Erythroblast (primary cell): ENCODE measurements around the gene GPR31.

ENCODE experiments used
- DNase-seq, 2 experiments: peaks; one replicate each; lab custom pipeline; 2025; lab: John Stamatoyannopoulos, UW
- GATA1 ChIP-seq: IDR thresholded peaks from 2 replicates; pipeline ENCODE4 v1.6.1; 2011; ENCODE audit warnings: low read depth, mild to moderate bottlenecking, control low read depth, low read length, moderate library complexity
- POLR2A ChIP-seq: IDR thresholded peaks from 2 replicates; pipeline ENCODE4 v1.6.1; 2011; ENCODE audit warnings: mild to moderate bottlenecking, low read length

GPR31 gene

DNA sequence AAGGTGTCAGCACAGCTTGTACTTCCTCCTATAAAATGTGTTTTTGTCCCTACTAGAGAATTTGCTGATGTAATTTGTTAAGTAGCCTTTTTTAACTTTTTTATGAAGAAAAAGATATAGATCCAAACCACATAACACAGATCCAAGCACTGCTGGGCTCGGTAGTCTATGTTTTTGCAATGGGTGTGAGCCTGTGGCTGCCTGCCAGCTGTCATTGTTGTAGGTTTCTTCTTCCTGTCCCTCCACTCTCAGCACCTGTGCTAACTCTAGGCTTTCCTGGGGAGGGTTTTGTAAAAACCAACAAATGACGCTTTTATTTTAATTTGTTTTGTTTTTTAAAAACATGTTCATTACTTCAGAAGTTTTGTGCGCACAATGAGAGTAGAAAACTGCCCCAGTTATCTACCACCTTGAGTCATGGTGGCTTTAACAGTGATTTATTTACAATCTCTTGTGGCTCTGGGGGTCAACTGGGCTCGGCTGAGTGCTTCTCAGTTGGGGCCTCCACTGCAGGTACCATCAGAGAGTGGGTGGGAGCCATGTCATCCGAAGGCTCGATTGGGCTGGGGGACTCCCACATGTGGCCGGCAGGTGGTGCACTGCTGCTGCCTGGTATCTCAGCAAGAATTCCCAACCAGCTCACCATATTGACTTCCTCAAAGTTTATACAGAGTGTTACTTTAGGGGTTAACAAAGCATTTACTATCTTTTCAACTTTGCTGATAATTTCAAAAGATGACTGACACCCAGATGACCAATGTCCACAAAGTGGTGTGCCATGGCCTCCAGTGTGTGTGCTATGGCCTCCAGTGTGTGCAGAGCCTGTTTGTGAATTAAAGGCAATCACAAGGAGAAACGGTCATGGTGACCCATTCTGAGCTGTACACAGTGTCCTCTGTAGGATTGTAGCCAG, 37.9 kb downstream of the GPR31 start:
- no peak for DNase-seq
- no peak for TF ChIP-seq GATA1
- no peak for TF ChIP-seq POLR2A

- DNase-seq, result no peak
- no peak for TF ChIP-seq GATA1
These were observed 38.9 kb downstream of the GPR31 start for GRCh38 chr6:167118839-167119238.

DNA sequence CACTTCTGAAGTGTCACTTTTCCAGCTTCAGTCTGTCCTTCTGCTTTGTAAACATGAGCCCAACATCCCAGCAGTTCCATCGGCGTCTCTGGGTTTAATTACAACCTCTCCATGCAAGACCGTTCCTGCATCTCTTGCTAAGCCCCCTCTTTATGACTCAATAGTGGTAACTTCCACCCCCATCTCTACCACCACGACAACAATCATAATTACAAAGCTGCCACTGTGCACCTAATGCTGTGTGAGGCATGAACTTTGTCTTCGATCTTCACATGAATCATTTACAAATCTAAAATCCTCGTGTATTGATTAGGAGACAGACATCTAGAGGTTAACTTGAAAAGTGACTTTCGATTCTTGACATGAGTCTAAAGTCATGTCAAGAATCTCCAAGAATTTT, 39.8 kb downstream of the GPR31 start:
- no peak for DNase-seq
- TF ChIP-seq POLR2A, result no peak
- TF ChIP-seq GATA1, result no peak

GRCh38 chr6:167116838-167117228, 40.9 kb downstream of the GPR31 start:
- no peak for TF ChIP-seq GATA1
- no peak for TF ChIP-seq POLR2A
- no peak for DNase-seq

GRCh38 chr6:167116109-167116837, 41.5 kb downstream of the GPR31 start:
- TF ChIP-seq POLR2A (no peak), GATA1 (no peak)
- DNase-seq, result no peak

DNA sequence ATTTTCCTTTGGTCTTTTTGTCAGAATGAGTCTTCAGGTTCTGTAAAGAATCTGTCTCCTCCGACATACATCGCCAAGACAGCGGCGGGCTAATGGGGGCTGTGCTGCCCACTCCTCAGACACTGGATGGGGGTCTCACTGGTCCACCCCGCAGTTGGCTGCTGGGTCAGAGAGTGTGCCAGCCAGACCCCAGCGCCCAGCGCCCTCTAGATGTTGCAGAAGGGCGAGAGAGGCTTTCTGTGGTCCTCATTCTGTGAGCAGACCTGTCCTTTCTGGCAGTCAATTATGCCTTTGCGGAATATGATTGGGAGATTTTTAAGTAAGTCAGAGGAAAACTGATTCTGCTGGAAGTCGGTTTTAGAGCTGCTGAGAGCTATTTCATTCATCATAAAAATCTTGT, 42.7 kb downstream of the GPR31 start:
- DNase-seq, result no peak
- TF ChIP-seq POLR2A (no peak), GATA1 (no peak)

DNA sequence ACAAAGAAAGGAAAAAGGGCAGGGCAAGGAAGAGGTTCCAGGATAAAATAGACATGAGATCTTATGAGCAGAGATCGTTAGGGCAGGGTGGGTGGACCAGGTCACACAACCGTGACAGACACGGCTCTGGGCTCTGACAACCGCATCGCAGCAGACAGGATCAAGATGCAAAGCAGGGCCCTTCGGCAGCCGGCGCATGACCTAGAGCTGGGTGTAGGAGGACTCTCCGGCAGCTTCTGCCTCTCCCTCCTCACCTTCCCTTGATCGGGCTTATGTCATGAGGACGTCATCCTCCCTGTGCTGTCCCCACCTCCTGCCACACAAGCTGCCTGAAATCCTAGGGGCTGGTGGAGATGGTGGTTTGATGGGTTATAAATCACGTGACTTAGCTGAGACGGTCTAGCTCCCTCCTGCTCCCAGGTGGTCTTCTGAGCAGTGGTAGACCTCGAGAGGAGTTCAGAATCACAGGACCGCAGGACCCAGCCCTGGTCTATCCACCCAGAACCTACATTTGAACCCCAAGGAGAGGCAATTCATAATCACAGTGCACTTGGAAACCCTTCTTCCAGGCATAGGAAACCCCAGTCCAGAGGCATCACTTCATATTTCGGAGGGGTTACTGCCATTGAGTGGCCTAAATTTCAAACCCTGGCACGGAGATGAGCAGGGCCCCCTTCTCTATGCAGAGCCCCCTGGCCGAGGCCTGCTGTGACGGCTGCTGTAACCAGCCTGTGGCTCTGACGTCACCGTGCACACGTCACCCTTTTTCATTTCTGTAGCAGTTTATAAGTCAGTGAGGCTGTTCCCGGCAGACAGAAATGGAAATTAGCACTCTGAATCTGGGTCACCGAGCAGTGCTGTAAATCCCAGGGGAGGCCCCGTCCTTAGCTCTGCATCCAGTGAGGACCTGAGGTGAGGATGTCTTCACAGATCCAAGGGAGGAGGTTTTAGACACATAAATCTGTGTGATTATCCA, 43.6 kb downstream of the GPR31 start:
- DNase-seq, result no peak
- TF ChIP-seq GATA1 (no peak), POLR2A (no peak)

DNA sequence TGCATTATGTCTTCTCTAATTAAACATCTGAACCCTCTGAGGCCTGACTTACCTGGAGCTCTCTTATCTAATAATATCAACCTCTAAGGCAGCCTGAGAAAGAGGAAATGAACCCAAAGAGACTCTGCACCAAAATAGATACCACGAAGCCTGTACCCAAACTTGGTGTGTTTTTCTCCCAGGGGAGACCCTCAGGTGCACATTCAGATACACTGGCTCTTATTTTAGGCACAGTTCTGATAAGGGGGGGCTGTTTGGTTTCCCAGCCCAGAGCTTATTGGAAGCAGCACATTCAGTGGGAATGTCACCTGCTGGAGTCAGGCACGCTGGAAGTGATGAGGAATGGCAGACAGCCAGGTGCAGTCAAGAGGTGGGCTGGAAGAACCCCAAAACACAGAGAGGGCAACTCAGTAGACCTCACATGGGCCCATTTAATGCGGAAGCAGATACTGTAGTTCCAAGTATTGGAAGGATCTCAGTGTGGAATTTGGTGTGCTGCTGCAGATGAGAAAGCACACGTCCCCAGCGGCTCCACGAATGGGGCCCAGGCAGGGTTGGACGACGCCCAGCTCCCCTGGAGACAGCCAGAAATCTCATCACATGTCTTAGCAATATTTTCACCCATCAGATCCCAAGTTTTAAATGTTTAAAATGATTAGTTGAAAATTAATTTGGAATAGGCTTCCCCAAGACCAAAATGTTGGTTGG, 44.6 kb downstream of the GPR31 start:
- TF ChIP-seq POLR2A (no peak), GATA1 (no peak)
- DNase-seq, result no peak

DNA sequence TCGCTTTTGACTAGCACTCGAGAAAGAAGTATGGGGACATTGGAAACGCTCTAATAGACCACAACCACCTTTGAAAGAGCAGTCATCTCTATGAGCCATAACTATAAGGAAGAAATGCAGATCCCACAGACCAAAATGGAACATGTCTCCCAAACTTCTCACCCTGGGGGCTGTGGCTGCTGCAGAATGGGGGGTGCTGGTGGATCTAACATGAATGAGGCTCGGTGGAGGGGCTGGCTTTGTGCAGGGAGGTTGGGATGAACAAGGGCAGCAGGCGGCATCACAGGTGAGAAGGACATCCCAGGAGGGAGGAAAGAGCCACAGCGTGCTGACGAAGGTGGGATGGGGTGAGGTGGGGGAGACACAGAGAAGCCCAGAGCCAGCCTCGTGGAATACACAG, 45.4 kb downstream of the GPR31 start:
- DNase-seq, result no peak
- TF ChIP-seq POLR2A (no peak), GATA1 (no peak)

DNA sequence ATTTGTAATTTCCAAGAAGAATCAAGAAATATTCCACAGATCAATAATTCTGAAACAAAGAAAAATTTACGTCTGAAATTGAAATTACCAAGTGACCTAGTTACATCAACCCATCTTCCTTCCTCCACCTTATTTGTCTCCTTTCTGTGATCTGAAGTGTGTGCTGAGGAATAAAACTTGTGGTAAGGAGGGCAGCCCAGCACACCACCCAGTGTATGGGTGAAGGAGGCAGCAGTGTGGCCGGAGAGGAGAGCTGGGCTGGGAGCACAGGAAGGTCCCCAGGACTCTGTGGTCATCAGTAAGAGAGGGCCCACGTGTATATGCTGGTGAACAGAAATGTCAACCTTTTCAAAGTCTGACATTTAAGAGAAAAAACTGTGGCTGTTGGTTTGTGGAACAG, 46.2 kb downstream of the GPR31 start:
- no peak for DNase-seq
- TF ChIP-seq POLR2A, result no peak
- TF ChIP-seq GATA1, result no peak

DNA sequence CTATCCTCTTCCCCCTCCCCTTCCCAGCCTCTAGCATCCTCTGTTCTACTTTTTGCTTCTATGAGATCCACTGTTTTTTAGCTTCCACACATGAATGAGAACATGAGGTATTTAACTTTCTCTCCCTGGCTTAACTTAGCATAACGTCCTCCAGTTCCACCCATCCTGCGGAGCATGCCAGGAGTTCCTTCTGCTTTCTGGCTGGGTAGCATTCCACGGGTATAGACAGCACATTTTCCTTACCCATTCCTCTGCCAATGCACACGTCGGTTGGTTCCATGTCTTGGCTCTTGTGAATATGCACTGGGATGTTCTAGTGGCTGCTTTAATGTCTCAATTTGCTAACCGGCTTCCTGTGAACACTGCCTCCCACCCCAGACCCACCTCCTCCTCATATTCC, 48.1 kb downstream of the GPR31 start:
- TF ChIP-seq POLR2A (no peak), GATA1 (no peak)
- no peak for DNase-seq

GRCh38 chr6:167108278-167108677, 49.5 kb downstream of the GPR31 start:
- TF ChIP-seq GATA1 (no peak), POLR2A (no peak)
- no peak for DNase-seq

DNA sequence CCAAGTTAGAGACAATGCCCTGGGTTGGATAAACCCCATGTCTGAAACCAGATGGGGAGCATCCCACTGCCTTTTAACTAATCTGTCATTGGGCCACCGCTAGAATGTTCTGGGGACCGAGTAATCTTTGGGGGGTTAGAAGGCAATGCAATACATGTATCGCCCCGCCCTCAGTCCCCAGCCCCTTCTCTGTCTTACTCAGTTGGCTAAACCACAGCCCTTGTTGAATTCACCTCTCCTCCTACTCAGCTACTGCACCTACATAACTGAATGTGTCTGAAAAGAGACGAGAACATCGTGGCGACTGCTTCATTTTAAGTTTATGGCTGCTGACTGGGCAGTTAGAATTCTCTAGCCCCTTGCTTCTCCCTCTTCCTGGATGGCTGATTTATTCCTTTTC, 50.0 kb downstream of the GPR31 start:
- no peak for TF ChIP-seq POLR2A
- no peak for TF ChIP-seq GATA1
- DNase-seq, result no peak
